ENCODE data around the gene CLHC1. TPM values are rescaled to one million over a fixed set of nuclear protein-coding genes. Genes with fewer than 3 reads are reported as not detected.

Gene CLHC1
- total RNA-seq, 1 experiment from 2014 or later, result 9.2 TPM

- no peak overlapping the region for H2AK5ac ChIP-seq (ENCODE audit: insufficient read length, low read length)
- no peak overlapping the region for H2BK120ac ChIP-seq (ENCODE audit: low read depth, low read length, poor library complexity, severe bottlenecking)
- H3K9me3 ChIP-seq (ENCODE audit: control insufficient read depth, low read depth, low read length), result no peaks in the 10 kb centered on the region
- no peak overlapping the region for H2BK5ac ChIP-seq (ENCODE audit: insufficient read length, low read length)
- no peak overlapping the region for H3K23ac ChIP-seq (ENCODE audit: insufficient read length, low read depth, low read length)
- Mint-ChIP-seq H3K27ac (no peak overlapping the region; a peak in 1 of 7 replicates), H3K9me3 (no peaks in the 10 kb centered on the region; a peak in 1 of 5 replicates), H3K27me3 (ENCODE audit: low read depth) (no peaks in the 10 kb centered on the region; the same call in none of the 2 replicates), H3K4me3 (no peak overlapping the region), H3K36me3 (ENCODE audit: insufficient read depth in 1 of 3, low read depth in 3 of 3) (no peaks in the 10 kb centered on the region), H3K4me1 (peaks cover 29 to 39% of the 10 kb centered on the region in 2 experiments)
- no peaks in the 10 kb centered on the region for H3K79me1 ChIP-seq (ENCODE audit: insufficient read depth, low read depth, low read length, poor library complexity, severe bottlenecking)
- H4K91ac ChIP-seq (ENCODE audit: insufficient read length, low read depth, low read length), result no peak overlapping the region
- no peaks in the 10 kb centered on the region for H3K27me3 ChIP-seq (ENCODE audit: insufficient read depth, low read length)
- H3K4ac ChIP-seq (ENCODE audit: low read depth, low read length), result no peak overlapping the region
- no peaks in the 10 kb centered on the region for H3K79me2 ChIP-seq (ENCODE audit: insufficient read depth, low read length)
- TF ChIP-seq CTCF (conservative IDR thresholded peaks at IDR 0.05), result no peak
- H3K4me2 ChIP-seq (ENCODE audit: insufficient read depth, insufficient read length, low read length), result no peak overlapping the region
- H3K14ac ChIP-seq (ENCODE audit: insufficient read depth, low read length), result no peak overlapping the region
- no peak overlapping the region for H3K56ac ChIP-seq (ENCODE audit: insufficient read length, low read depth, low read length)
- H3K27ac ChIP-seq (ENCODE audit: insufficient read length, low read depth, low read length), result no peak overlapping the region
- H3K4me1 ChIP-seq (ENCODE audit: insufficient read depth, low read length), result peaks cover 5% of the 10 kb centered on the region; the same call in 1 of the 2 replicates
- no peak overlapping the region for H2BK20ac ChIP-seq (ENCODE audit: low read depth, low read length, poor library complexity, severe bottlenecking)
- H4K8ac ChIP-seq (replicated peaks; ENCODE audit: insufficient read length, low read depth, low read length), result no peak overlapping the region
- no peak overlapping the region for H3K9ac ChIP-seq (ENCODE audit: extremely low read depth, insufficient read length, low read length)
- H3K18ac ChIP-seq (ENCODE audit: insufficient read length, low read depth, low read length), result no peak overlapping the region
- no peak overlapping the region for H2BK12ac ChIP-seq (ENCODE audit: insufficient read length, low read depth, low read length)
- no peak overlapping the region for H4K5ac ChIP-seq (ENCODE audit: insufficient read length, low read depth, low read length)
- no peaks in the 10 kb centered on the region for H3K23me2 ChIP-seq (ENCODE audit: insufficient read length, low read depth, low read length, poor library complexity, severe bottlenecking)
- DNase-seq, result no peak
- H2AFZ ChIP-seq (ENCODE audit: low read length), result no peak overlapping the region
- WGBS (ENCODE audit: extremely low coverage, insufficient read length, low lambda C conversion rate), result no CpG with 5 or more reads among the region's 9 CpGs
- H3T11ph ChIP-seq (ENCODE audit: low read length), result no peak overlapping the region
- H4K20me1 ChIP-seq (ENCODE audit: control insufficient read depth, insufficient read depth, insufficient read length), result no peaks in the 10 kb centered on the region
- H2BK15ac ChIP-seq (ENCODE audit: low read depth, low read length), result no peak overlapping the region
Measured at GRCh38 chr2:55141572-55142413, 90.3 kb downstream of the CLHC1 start.

Data from H9 (cell line).